ENCODE data around the gene CFAP74. TPM values are rescaled to one million over a fixed set of nuclear protein-coding genes. Genes with fewer than 3 reads are reported as not detected.

The CFAP74 gene
- total and polyA plus RNA-seq, 9 of the 15 experiments (the other 6 are each of a cell fraction or from before 2014, with no cell fraction given) = 0.03 to 0.15 (median 0.05) TPM; not detected in 6

- DNase-seq (ENCODE audit: extremely low read depth in 1 of 4, low spot score in 3 of 4) (peak; percentile 92 to 97 (median 94)), FAIRE-seq (peak; percentile 85), ATAC-seq (peak; percentile 64)
- Histone ChIP-seq H3K27ac (ENCODE audit: extremely low read depth, low read depth, low read length) (peak within 1 kb of the TSS; percentile 97), H4K20me1 (replicated peaks; ENCODE audit: control insufficient read depth, insufficient read depth, low read length) (peaks cover 19% of the 10 kb centered on the region), H3K9ac (ENCODE audit: insufficient read depth in 1 of 2, low read depth in 2 of 2, low read length in 2 of 2) (peak within 1 kb of the TSS; percentile 93 to 100), H3K4me3 (peak within 1 kb of the TSS; percentile 85), H2AFZ (ENCODE audit: low read depth, low read length) (peak within 1 kb of the TSS; percentile 93), H3K36me3 (ENCODE audit: control insufficient read depth, insufficient read depth, low read length) (peaks cover 15% of the 10 kb centered on the region), H3K9me1 (ENCODE audit: control insufficient read depth, insufficient read depth, low read length) (peaks cover 3% of the 10 kb centered on the region), H3K79me2 (ENCODE audit: control insufficient read depth, insufficient read depth, low read length) (peaks cover 59% of the 10 kb centered on the region), H3K9me3 (replicated peaks; ENCODE audit: control insufficient read depth, insufficient read depth, low read depth, low read length) (no peaks in the 10 kb centered on the region), H3K4me1 (replicated peaks in 1 of 2; ENCODE audit: control insufficient read depth in 2 of 2, insufficient read depth in 2 of 2, low read length in 2 of 2) (peaks cover 28 to 63% of the 10 kb centered on the region in 2 experiments), H3K27me3 (ENCODE audit: control insufficient read depth in 2 of 2, insufficient read depth in 2 of 2, low read length in 2 of 2) (peaks cover 0 to 9% of the 10 kb centered on the region in 2 experiments; a peak in 2 of 5 replicates), H3K4me2 (ENCODE audit: insufficient read depth, low read length) (peak within 1 kb of the TSS; percentile 88)
- in situ Hi-C loops (cut with MboI) = no loop called here
- BruUV-seq (replicated peaks) = no TSS peak
- intact Hi-C loops (cut with micrococcal nuclease) = no loop called here
- ChIA-PET CTCF (ENCODE audit: low intra/inter-chr PET ratio) (no interaction called here), POLR2A (interaction anchor here (1.3 kb wide), 1 partner anchor 10 kb away, joined by 8 read pairs; no protein-coding TSS in a partner anchor)
- under 1% methylated on average over 57 of the region's 137 CpGs for WGBS (ENCODE audit: insufficient coverage, low coverage, missing lambda C conversion rate)
- peak; percentile 24; the same call in 1 of the 2 replicates for TF ChIP-seq SOX6 (IDR thresholded peaks at IDR 0.05)
- 0 out of 2 replicates have a peak, but pooled peaks have one; percentile 48 for TF ChIP-seq NR1H2 (CRISPR knock-in tag; IDR thresholded peaks at IDR 0.05)
- no peak for TF ChIP-seq CBX2 (IDR thresholded peaks at IDR 0.05; ENCODE audit: insufficient read depth, low read length, poor library complexity, severe bottlenecking)
- TF ChIP-seq SMARCA4 (IDR thresholded peaks at IDR 0.05) = no peak
- no peak for TF ChIP-seq MTA2 (IDR thresholded peaks at IDR 0.05; ENCODE audit: low read depth)
- TF ChIP-seq RBBP5 (IDR thresholded peaks at IDR 0.05; ENCODE audit: borderline replicate concordance, insufficient read depth, low read length, poor library complexity, severe bottlenecking) = peak; percentile 37
- no peak for TF ChIP-seq SREBF2 (CRISPR knock-in tag; IDR thresholded peaks at IDR 0.05)
- TF ChIP-seq C11orf30 (IDR thresholded peaks at IDR 0.05; ENCODE audit: low read depth) = no peak
- no peak for TF ChIP-seq HIVEP1 (CRISPR knock-in tag; IDR thresholded peaks at IDR 0.05)
- TF ChIP-seq ZNF316 (IDR thresholded peaks at IDR 0.05) = no peak
- TF ChIP-seq, protein P1, sequence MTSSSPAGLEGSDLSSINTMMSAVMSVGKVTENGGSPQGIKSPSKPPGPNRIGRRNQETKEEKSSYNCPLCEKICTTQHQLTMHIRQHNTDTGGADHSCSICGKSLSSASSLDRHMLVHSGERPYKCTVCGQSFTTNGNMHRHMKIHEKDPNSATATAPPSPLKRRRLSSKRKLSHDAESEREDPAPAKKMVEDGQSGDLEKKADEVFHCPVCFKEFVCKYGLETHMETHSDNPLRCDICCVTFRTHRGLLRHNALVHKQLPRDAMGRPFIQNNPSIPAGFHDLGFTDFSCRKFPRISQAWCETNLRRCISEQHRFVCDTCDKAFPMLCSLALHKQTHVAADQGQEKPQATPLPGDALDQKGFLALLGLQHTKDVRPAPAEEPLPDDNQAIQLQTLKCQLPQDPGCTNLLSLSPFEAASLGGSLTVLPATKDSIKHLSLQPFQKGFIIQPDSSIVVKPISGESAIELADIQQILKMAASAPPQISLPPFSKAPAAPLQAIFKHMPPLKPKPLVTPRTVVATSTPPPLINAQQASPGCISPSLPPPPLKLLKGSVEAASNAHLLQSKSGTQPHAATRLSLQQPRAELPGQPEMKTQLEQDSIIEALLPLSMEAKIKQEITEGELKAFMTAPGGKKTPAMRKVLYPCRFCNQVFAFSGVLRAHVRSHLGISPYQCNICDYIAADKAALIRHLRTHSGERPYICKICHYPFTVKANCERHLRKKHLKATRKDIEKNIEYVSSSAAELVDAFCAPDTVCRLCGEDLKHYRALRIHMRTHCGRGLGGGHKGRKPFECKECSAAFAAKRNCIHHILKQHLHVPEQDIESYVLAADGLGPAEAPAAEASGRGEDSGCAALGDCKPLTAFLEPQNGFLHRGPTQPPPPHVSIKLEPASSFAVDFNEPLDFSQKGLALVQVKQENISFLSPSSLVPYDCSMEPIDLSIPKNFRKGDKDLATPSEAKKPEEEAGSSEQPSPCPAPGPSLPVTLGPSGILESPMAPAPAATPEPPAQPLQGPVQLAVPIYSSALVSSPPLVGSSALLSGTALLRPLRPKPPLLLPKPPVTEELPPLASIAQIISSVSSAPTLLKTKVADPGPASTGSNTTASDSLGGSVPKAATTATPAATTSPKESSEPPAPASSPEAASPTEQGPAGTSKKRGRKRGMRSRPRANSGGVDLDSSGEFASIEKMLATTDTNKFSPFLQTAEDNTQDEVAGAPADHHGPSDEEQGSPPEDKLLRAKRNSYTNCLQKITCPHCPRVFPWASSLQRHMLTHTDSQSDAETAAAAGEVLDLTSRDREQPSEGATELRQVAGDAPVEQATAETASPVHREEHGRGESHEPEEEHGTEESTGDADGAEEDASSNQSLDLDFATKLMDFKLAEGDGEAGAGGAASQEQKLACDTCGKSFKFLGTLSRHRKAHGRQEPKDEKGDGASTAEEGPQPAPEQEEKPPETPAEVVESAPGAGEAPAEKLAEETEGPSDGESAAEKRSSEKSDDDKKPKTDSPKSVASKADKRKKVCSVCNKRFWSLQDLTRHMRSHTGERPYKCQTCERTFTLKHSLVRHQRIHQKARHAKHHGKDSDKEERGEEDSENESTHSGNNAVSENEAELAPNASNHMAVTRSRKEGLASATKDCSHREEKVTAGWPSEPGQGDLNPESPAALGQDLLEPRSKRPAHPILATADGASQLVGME (CRISPR knock-in tag; IDR thresholded peaks at IDR 0.05) = 0 out of 2 replicates have a peak, but pooled peaks have one; percentile 11
- no peak for TF ChIP-seq NEUROD1 (IDR thresholded peaks at IDR 0.05; ENCODE audit: borderline replicate concordance, low read depth, low read length, partially characterized antibody)
- TF ChIP-seq RBFOX2 (IDR thresholded peaks at IDR 0.05; ENCODE audit: low read depth, low read length) = peak; percentile 79
- TF ChIP-seq NFYB (IDR thresholded peaks at IDR 0.05; ENCODE audit: extremely low read depth, insufficient read length) = no peak
- TF ChIP-seq ZSCAN29 (IDR thresholded peaks at IDR 0.05) = no peak
- no peak for TF ChIP-seq STAT5A (IDR thresholded peaks at IDR 0.05; ENCODE audit: borderline replicate concordance, low read length)
These were observed 112.9 kb downstream of the CFAP74 start, which contains the start of gene GNB1 for GRCh38 chr1:1890506-1891348. Gene GNB1, minus strand, starts transcription at chr1:1891087. Its CDS starts 65,634 bp downstream, at chr1:1825453.
